Measurements from ENCODE around the gene CCDC116.

The CCDC116 gene

DNA sequence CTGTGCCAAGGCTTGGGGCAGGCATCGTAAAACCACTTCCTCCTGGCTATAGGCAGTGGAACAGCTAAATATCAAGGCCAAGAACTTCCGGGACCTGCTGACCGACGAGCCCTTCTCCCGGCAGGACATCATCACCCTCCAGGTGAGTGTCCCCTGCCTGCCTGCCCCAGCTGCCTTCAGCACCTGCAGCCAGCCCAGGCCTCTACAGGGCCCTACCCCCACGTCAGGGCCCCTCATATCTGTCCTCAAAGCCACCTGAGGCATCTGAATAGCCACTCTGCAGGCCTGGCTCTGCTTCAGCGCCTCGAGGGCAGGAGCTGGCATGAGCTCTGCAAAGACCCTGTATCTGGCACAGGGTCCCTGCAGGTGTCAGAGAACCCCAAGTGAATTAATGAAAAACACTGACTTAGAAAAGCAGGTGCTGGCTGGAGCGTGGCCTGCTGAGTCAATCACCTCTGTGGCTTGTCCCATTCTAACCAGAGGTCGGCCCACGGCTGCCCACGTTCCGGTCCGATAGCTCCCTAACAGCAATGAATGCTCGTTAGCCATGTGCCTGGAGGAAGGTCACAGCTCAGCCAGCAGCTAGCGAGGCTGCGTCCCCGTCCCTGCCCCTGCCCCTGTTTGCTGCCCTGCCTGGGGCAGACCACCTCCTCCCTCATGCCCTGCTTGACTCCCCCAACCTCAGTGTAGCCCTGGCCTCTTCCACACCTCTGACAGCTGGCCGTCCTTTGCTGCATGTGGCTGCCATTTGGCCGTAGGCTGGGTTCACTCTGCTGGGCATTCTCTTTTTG lies 50.0 kb downstream of the CCDC116 start:
- FAIRE-seq (no peak), DNase-seq (ENCODE audit: insufficient read length, low spot score) (no peak)
- no peak for TF ChIP-seq POLR2A (IDR thresholded peaks at IDR 0.05; ENCODE audit: low read depth, low read length)

DNA sequence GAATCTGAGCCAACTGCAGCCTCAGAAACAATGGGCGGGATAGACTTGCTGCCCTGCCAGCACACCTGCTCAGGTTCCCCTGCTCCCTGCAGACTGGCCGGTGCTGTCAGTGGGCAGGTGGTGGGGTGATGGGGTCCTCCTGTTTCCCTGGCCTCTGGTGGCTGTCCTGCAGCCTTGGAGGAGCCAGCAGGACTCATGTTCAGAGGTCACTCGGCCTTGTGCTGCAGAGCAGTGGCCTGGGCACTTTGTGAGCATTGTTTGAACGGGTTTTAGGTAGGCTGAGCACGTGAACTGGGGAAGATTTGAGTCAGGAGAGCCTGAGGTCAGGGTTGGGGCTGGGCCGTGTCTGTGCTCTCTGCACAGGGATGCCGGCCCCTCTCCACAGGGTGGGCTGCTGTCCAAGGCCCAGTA lies 50.8 kb downstream of the CCDC116 start:
- DNase-seq (ENCODE audit: insufficient read length, low spot score) (no peak), FAIRE-seq (no peak)
- TF ChIP-seq POLR2A (IDR thresholded peaks at IDR 0.05; ENCODE audit: low read depth, low read length): no peak

- DNase-seq (ENCODE audit: insufficient read length, low spot score): no peak
- TF ChIP-seq POLR2A (IDR thresholded peaks at IDR 0.05; ENCODE audit: low read depth, low read length): no peak
Measured at GRCh38 chr22:21684492-21685163, 52.1 kb downstream of the CCDC116 start.

DNA sequence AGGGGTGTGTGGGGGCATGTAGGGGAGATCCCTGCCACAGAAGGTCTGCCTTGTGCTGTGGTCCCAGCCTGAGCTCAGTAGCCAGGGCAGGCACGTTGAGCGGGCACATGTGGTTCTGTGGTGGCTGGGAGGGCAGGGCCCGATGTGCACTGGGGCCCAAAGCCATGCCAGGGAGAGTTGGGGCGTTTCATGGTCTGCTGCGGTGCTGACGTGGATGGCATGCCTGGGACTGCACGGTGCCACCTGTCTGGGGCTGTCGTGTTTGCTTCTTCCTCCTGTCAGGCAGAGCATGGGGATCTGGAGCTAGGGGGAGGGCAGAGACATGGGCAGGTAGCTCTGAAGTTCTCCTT lies 52.6 kb downstream of the CCDC116 start:
- TF ChIP-seq POLR2A (IDR thresholded peaks at IDR 0.05; ENCODE audit: low read depth, low read length): no peak
- no peak for FAIRE-seq
- DNase-seq (ENCODE audit: insufficient read length, low spot score): no peak

More at GRCh38 chr22:21684492-21685163, 52.1 kb downstream of the CCDC116 start:
- FAIRE-seq: no peak

DNA sequence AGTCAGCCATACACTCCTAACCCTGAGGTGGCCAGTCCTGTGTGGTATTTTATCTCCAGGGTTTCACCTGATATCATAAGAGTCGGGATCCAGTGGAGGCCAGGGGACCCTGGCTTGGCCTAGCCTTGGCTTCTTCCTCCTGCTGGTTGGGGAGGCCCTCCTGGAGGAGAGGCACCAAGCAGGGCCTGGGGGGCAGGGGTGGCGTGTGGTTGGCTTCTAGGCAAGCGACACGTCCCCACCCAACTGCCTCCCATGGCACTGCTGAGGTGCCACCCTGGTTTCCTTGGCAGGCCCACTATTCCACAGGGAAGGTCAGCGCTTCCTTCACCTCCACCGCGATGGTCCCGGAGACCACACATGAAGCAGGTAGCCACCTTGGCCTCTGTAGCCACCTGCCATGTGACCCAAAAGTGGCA lies 53.6 kb downstream of the CCDC116 start:
- FAIRE-seq (no peak), DNase-seq (ENCODE audit: insufficient read length, low spot score) (no peak)
- TF ChIP-seq POLR2A (IDR thresholded peaks at IDR 0.05; ENCODE audit: low read depth, low read length): no peak
